A549 (cell line): ENCODE measurements around the gene MBNL1. TPM values are rescaled to one million over a fixed set of nuclear protein-coding genes. Genes with fewer than 3 reads are reported as not detected.

Source experiments
- ATAC-seq, 2 experiments: fragments of 200-7000 bp in 1 of 2; fragments of >200 bp in 1 of 2; cut with Nextera tagmentation in 1 of 2; cut with Tn5 transposase in 1 of 2; 3 replicates each; pipeline versions ENCODE4 v1.8.0 to v1.9.1; 2018 to 2020; ENCODE audit warnings: mild to moderate bottlenecking in 1 of 2, moderate library complexity in 1 of 2
- CTCF ChIA-PET: fragments of 300-600 bp; sonication (Branson Sonifier 250); formaldehyde crosslinking; extraction: SDS; loops from one replicate; lab custom pipeline; 2021; ENCODE audit warnings: antibody characterized with exemption, inconsistent platforms; lab: Yijun Ruan, JAX
- POLR2A ChIA-PET: fragments of 350-600 bp; formaldehyde crosslinking; extraction: SDS; loops from one replicate; lab custom pipeline; 2021; ENCODE audit warnings: antibody characterized with exemption, inconsistent platforms; lab: Yijun Ruan, JAX
- DNase-seq, 2 experiments: peaks; one replicate each; pipeline versions ENCODE4 v3.0.0 to v3.0.0-alpha.2; 2011 to 2016; ENCODE audit warnings: low read depth in 1 of 2, low spot score in 1 of 2
- FAIRE-seq: peaks from 2 replicates; lab custom pipeline; 2011; peaks lifted over from hg19 to GRCh38; lab: Jason Lieb, UNC
- H3K27ac ChIP-seq, 2 experiments: fragments of >200 bp; sonication (Bioruptor Twin); formaldehyde crosslinking; 3 replicates each; pipeline ENCODE4 v1.5.1; 2016 to 2017
- H3K4me1 ChIP-seq: fragments of >200 bp; sonication (Bioruptor Twin); formaldehyde crosslinking; 3 replicates; pipeline ENCODE4 v1.6.1; 2016
- H3K4me2 ChIP-seq: fragments of >200 bp; sonication (Bioruptor Twin); formaldehyde crosslinking; 3 replicates; pipeline ENCODE4 v1.6.1; 2016
- H3K4me3 ChIP-seq: fragments of >200 bp; sonication (Bioruptor Twin); formaldehyde crosslinking; 3 replicates; pipeline ENCODE4 v1.5.1; 2016
- H3K9me3 ChIP-seq: fragments of >200 bp; sonication (Bioruptor Twin); formaldehyde crosslinking; 3 replicates; pipeline ENCODE4 v1.6.1; 2016
- CBX8 ChIP-seq: fragments of 200-600 bp; sonication (generic); IDR thresholded peaks from 2 replicates; pipeline ENCODE4 v1.6.1; 2016
- CHD2 ChIP-seq: fragments of 150-350 bp; IDR thresholded peaks from 2 replicates; pipeline ENCODE4 v1.6.1; 2014; ENCODE audit warnings: low read length; ENCODE audit not compliant: partially characterized antibody
- EHF ChIP-seq: fragments of 250-450 bp; sonication (Bioruptor Pico); IDR thresholded peaks from 2 replicates; pipeline ENCODE4 v1.5.0; 2020; ENCODE audit warnings: mild to moderate bottlenecking
- ELK1 ChIP-seq: fragments of 150-350 bp; IDR thresholded peaks from 2 replicates; pipeline ENCODE4 v1.6.1; 2014; ENCODE audit warnings: low read depth, mild to moderate bottlenecking, low read length
- FOSL2 ChIP-seq, 2 experiments: fragments of 450-650 bp in 1 of 2; fragments of >200 bp in 1 of 2; sonication (Bioruptor Twin) in 1 of 2; formaldehyde crosslinking; IDR thresholded peaks; 2 replicates each; pipeline versions ENCODE4 v1.5.0 to v1.6.1; 2016 to 2020; ENCODE audit warnings: mild to moderate bottlenecking in 1 of 2, moderate library complexity in 1 of 2
- HES2 ChIP-seq: fragments of >200 bp; sonication (Bioruptor Twin); formaldehyde crosslinking; IDR thresholded peaks from 2 replicates; pipeline ENCODE4 v1.6.1; 2016
- HEYL ChIP-seq: fragments of 250-450 bp; sonication (Bioruptor Pico); IDR thresholded peaks from 2 replicates; pipeline ENCODE4 v1.8.0; 2021; ENCODE audit warnings: mild to moderate bottlenecking, moderate library complexity
- HOXA7 ChIP-seq: fragments of 250-450 bp; sonication (Bioruptor Pico); IDR thresholded peaks from 2 replicates; pipeline ENCODE4 v1.5.0; 2020; ENCODE audit warnings: mild to moderate bottlenecking, moderate library complexity
- JUN ChIP-seq, 2 experiments: fragments of >200 bp; sonication (Bioruptor Twin); formaldehyde crosslinking; IDR thresholded peaks; 2 replicates in 1 of 2; 3 replicates in 1 of 2; pipeline ENCODE4 v1.6.1; 2016 to 2017
- JUNB ChIP-seq: fragments of >200 bp; sonication (Bioruptor Twin); formaldehyde crosslinking; IDR thresholded peaks from 2 replicates; pipeline ENCODE4 v1.6.1; 2016
- KDM5A ChIP-seq: fragments of 200-600 bp; sonication (generic); IDR thresholded peaks from 2 replicates; pipeline ENCODE4 v1.6.1; 2016; ENCODE audit warnings: antibody characterized with exemption, mild to moderate bottlenecking
- MAX ChIP-seq: IDR thresholded peaks from 2 replicates; pipeline ENCODE4 v1.6.1; 2012
- MYC ChIP-seq: IDR thresholded peaks from 2 replicates; pipeline ENCODE4 v1.6.1; 2012; ENCODE audit warnings: mild to moderate bottlenecking, inconsistent platforms, low read length, improper control_type of control experiment, borderline replicate concordance
- NFE2L2 ChIP-seq: fragments of 150-350 bp; conservative IDR thresholded peaks from 2 replicates; pipeline ENCODE4 v1.6.1; 2014; ENCODE audit warnings: low read length
- PHF8 ChIP-seq: fragments of 200-600 bp; sonication (generic); IDR thresholded peaks from 2 replicates; pipeline ENCODE4 v1.6.1; 2016; ENCODE audit warnings: low read depth, mild to moderate bottlenecking, antibody characterized with exemption, moderate library complexity, borderline replicate concordance
- POLR2A ChIP-seq: IDR thresholded peaks from 2 replicates; pipeline ENCODE4 v1.6.1; 2012; ENCODE audit warnings: mild to moderate bottlenecking, low read length
- POLR2AphosphoS2 ChIP-seq: conservative IDR thresholded peaks from 2 replicates; pipeline ENCODE4 v1.6.1; 2012; ENCODE audit warnings: low read length, improper control_type of control experiment, inconsistent platforms
- RFX5 ChIP-seq: fragments of 450-650 bp; IDR thresholded peaks from 2 replicates; pipeline ENCODE4 v1.7.1; 2014; ENCODE audit warnings: antibody characterized with exemption, mild to moderate bottlenecking, moderate library complexity
- RNF2 ChIP-seq: fragments of 200-600 bp; sonication (generic); IDR thresholded peaks from 2 replicates; pipeline ENCODE4 v1.6.1; 2016; ENCODE audit warnings: low read depth, mild to moderate bottlenecking, antibody characterized with exemption, moderate library complexity, borderline replicate concordance
- SMC3 ChIP-seq: fragments of >200 bp; sonication (Bioruptor Twin); formaldehyde crosslinking; IDR thresholded peaks from 3 replicates; pipeline ENCODE4 v1.6.1; 2018; ENCODE audit warnings: inconsistent platforms
- ZC3H11A ChIP-seq: fragments of 450-650 bp; IDR thresholded peaks from 2 replicates; pipeline ENCODE4 v1.6.1; 2014; ENCODE audit warnings: antibody characterized with exemption, mild to moderate bottlenecking
- ZFP36 ChIP-seq: fragments of 450-650 bp; IDR thresholded peaks from 2 replicates; pipeline ENCODE4 v1.6.1; 2014; ENCODE audit warnings: borderline replicate concordance; ENCODE audit not compliant: partially characterized antibody
- ZNF302 ChIP-seq: fragments of 250-450 bp; sonication (Bioruptor Pico); IDR thresholded peaks from 2 replicates; pipeline ENCODE4 v1.9.0; 2021; ENCODE audit warnings: inconsistent platforms, mild to moderate bottlenecking, moderate library complexity
- ZSCAN20 ChIP-seq: fragments of 250-450 bp; sonication (Bioruptor Pico); IDR thresholded peaks from 2 replicates; pipeline ENCODE4 v1.8.0; 2022; ENCODE audit warnings: mild to moderate bottlenecking, moderate library complexity
- WGBS: methylation state at CpG from one replicate; pipeline ENCODE4 v1.1.6; 2017; ENCODE audit errors: missing lambda C conversion rate; 5-methylcytosine and 5-hydroxymethylcytosine counted together
- polyA plus RNA-seq, 4 experiments: library from polyadenylated mRNA; depleted of rRNA in 3 of 4; stranded (reverse); fragments of >200 nt; fragmentation: RNase III in 1 of 4; extraction: RNeasy Plus Mini Kit Qiagen cat#74134 plus additional on column Dnase treatment in 1 of 4; gene quantifications; 2 replicates in 3 of 4; 3 replicates in 1 of 4; pipeline ENCODE4 v1.2.3, GENCODE V29; 2011 to 2017

MBNL1 gene
- polyA plus RNA-seq, 2 of the 4 experiments (the other 2 are of a cell fraction), result 60.5 to 92.5 TPM

- 31% methylated on average over 3 of the region's 3 CpGs for WGBS
- H3K27ac ChIP-seq, result peak overlapping the region; percentile 96 to 98
- ChIA-PET CTCF (no interaction called here), POLR2A (no interaction called here)
- ATAC-seq (peak; percentile 59 to 73), DNase-seq (peak; percentile 40 to 92), FAIRE-seq (no peak)
- H3K9me3 ChIP-seq, result no peaks in the 10 kb centered on the region
- TF ChIP-seq ZNF302 (CRISPR knock-in tag) (no peak), KDM5A (no peak), SMC3 (0 out of 3 replicates have a peak, but pooled peaks have one; percentile 5), POLR2AphosphoS2 (no peak), JUNB (peak; percentile 44; the same call in 1 of the 2 replicates), EHF (CRISPR knock-in tag) (no peak), POLR2A (no peak), FOSL2 (IDR thresholded peaks at IDR 0.05) (peak; percentile 58), FOSL2 (CRISPR knock-in tag; IDR thresholded peaks at IDR 0.05) (peak; percentile 89), HES2 (no peak), JUN (IDR thresholded peaks at IDR 0.05) (peak in 1 of 2 experiments; percentile 28; a peak in 1 of 5 replicates)
- peaks cover 29% of the 10 kb centered on the region for H3K4me1 ChIP-seq
- no peak overlapping the region for H3K4me3 ChIP-seq
- peak overlapping the region; percentile 69 for H3K4me2 ChIP-seq
Observed at GRCh38 chr3:152266221-152266995, 2.3 kb upstream of the MBNL1 start.

DNA sequence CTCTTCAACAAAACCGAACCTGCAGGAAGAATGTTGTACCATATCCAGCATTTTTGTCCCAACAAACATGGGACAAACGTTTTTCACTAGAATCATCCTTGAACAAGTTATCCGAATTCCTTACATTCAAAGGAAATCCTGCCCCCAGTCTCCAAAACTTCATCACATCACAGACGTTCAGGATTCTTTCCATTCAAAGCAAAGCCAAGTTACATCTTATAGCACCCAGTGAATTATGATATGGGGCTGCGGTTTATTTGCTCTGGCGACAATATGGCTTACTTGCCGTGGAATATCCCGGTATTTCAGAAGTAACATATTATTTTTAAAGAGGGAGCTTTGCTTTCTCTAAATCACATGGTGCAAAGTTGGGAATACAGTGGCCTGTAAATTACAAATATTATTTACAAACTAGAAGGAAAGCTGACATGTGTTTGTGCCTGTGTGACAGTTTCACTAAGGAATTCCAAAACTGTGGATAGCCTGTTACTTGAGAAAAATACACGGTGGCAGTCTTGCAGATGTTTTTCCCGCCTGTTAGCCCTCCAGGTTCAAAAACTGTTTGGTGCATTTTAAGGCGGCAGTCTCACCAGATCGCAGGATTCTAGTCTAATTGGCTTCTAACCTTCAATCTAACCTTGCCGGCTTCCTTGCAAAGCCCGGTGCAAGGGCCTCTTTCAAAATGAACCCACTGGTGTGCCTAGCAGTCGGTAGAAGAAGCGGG is 736 bp upstream of the MBNL1 start:
- DNase-seq (no peak), ATAC-seq (peak in 1 of 2 experiments; percentile 10; a peak in 4 of 6 replicates), FAIRE-seq (no peak)
- H3K27ac ChIP-seq, result peak overlapping the region; percentile 96 to 98
- H3K4me3 ChIP-seq, result peak overlapping the region; percentile 65
- ChIA-PET CTCF (interaction anchor here (0.8 to 1.4 kb wide), 6 partner anchors 9 to 184 kb away, joined by 3 to 4 read pairs (median 3); no protein-coding TSS in a partner anchor), POLR2A (interaction anchor here (0.6 to 1.8 kb wide), 20 partner anchors 9 to 242 kb away, joined by 3 to 19 read pairs (median 4); no protein-coding TSS in a partner anchor)
- H3K4me2 ChIP-seq, result peak overlapping the region; percentile 69
- 22% methylated on average over 15 of the region's 16 CpGs for WGBS
- no peak for TF ChIP-seq POLR2AphosphoS2
- TF ChIP-seq ZSCAN20 (CRISPR knock-in tag), result no peak
- TF ChIP-seq PHF8, result peak; percentile 10; the same call in 1 of the 2 replicates
- 0 out of 2 replicates have a peak, but pooled peaks have one; percentile 64 for TF ChIP-seq RNF2
- no peak for TF ChIP-seq MAX
- TF ChIP-seq CBX8, result no peak
- no peak for TF ChIP-seq SMC3
- TF ChIP-seq NFE2L2, result no peak
- TF ChIP-seq KDM5A, result no peak
- TF ChIP-seq ZC3H11A, result no peak
- peaks cover 45% of the 10 kb centered on the region for H3K4me1 ChIP-seq
- H3K9me3 ChIP-seq, result no peaks in the 10 kb centered on the region

DNA sequence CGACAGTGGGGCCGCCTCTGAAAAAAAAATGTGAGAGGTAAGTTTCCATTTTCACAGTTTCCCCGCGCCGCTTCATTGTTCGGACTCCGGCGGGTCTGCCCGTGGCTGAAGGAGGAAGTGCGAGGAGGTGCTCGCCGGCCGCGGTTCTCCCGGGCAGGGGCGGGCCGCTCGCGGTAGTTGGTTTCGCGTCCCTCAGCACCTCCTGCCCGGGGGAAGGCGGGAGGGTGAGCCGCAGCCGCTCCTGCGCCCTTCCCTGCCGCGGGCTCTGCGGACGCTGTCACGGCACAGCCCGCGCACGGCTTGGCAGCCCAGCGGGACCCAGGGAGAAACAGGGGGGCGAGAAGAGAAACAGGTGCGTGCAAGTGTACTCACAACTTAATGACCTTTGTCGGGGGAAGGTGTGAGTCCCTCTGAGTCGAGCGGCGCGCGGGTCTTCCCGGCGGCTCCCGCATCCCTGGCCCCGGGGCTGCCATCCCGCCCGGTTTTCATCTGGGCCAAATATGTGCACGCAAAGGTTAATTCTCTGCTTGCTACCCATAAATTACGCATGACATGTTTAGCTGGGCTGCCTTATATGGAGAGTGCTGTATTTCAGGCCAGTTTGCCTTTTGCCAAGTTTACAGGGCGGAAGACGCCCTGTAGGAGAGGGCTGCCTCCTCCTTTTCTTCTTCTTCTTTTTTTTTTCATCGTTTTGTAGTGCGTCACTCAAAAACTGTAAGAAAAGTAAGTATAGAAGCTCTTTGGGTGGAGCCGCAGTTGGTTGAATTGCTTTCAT is 514 bp downstream of the MBNL1 start:
- no peak for FAIRE-seq
- peak overlapping the region; percentile 69 for H3K4me2 ChIP-seq
- H3K9me3 ChIP-seq, result no peaks in the 10 kb centered on the region
- peak overlapping the region; percentile 65 for H3K4me3 ChIP-seq
- peak overlapping the region; percentile 96 to 98 for H3K27ac ChIP-seq
- H3K4me1 ChIP-seq, result peaks cover 50% of the 10 kb centered on the region
- ChIA-PET POLR2A (interaction anchor here (0.6 to 1.8 kb wide), 22 partner anchors 7 to 329 kb away, joined by 3 to 19 read pairs (median 3); no protein-coding TSS in a partner anchor), CTCF (interaction anchor here (1.2 to 1.4 kb wide), 3 partner anchors 10 to 183 kb away, joined by 3 to 4 read pairs (median 3); no protein-coding TSS in a partner anchor)
- ATAC-seq, result peak; percentile 77 to 79
- WGBS, result under 1% methylated on average over 36 of the region's 56 CpGs
- DNase-seq, result peak; percentile 22 to 54
- TF ChIP-seq RFX5 (no peak), HOXA7 (CRISPR knock-in tag) (no peak), HEYL (CRISPR knock-in tag) (no peak), ZFP36 (no peak), MYC (no peak), FOSL2 (IDR thresholded peaks at IDR 0.05) (no peak), FOSL2 (CRISPR knock-in tag; IDR thresholded peaks at IDR 0.05) (no peak), ELK1 (no peak), JUN (IDR thresholded peaks at IDR 0.05) (peak in 1 of 2 experiments; percentile 12; a peak in 2 of 5 replicates), SMC3 (no peak; the same call in 2 of the 3 replicates), CHD2 (peak; percentile 31), PHF8 (0 out of 2 replicates have a peak, but pooled peaks have one; percentile 33)
